SJSA1 (cell line): ENCODE data around the gene PRMT7. TPM values are rescaled to one million over a fixed set of nuclear protein-coding genes. Genes with fewer than 3 reads are reported as not detected.

Experiments used
- DNase-seq, 2 experiments: peaks; one replicate each; pipeline ENCODE4 v3.0.0-alpha.2; 2015 to 2020; ENCODE audit warnings: low spot score in 2 of 2, low read depth in 1 of 2
- H3K27ac ChIP-seq: fragments of 250-450 bp; sonication (Bioruptor Pico); 2 replicates; pipeline ENCODE4 v1.5.1; 2020; ENCODE audit warnings: mild to moderate bottlenecking, moderate library complexity
- H3K27me3 ChIP-seq: fragments of 250-450 bp; sonication (Bioruptor Pico); replicated peaks from 2 replicates; pipeline ENCODE4 v1.5.1; 2020; ENCODE audit warnings: mild to moderate bottlenecking, moderate library complexity
- H3K36me3 ChIP-seq: fragments of 250-450 bp; sonication (Bioruptor Pico); 2 replicates; pipeline ENCODE4 v1.5.1; 2020; ENCODE audit warnings: mild to moderate bottlenecking
- H3K4me1 ChIP-seq: fragments of 250-450 bp; sonication (Bioruptor Pico); replicated peaks from 2 replicates; pipeline ENCODE4 v1.6.1; 2021; ENCODE audit warnings: mild to moderate bottlenecking
- H3K4me3 ChIP-seq: fragments of 250-450 bp; sonication (Bioruptor Pico); 2 replicates; pipeline ENCODE4 v1.5.1; 2020; ENCODE audit warnings: mild to moderate bottlenecking
- H3K9me3 ChIP-seq: fragments of 250-450 bp; sonication (Bioruptor Pico); replicated peaks from 2 replicates; pipeline ENCODE4 v1.5.1; 2020; ENCODE audit warnings: mild to moderate bottlenecking
- total RNA-seq: library from RNA; depleted of rRNA; stranded (reverse); fragments of >200 nt; shearing (Covaris generic); gene quantifications from 2 replicates; pipeline ENCODE4 v1.2.3, GENCODE V29; 2014; rRNA removed

Gene PRMT7
- total RNA-seq: 58.8 and 58.9 TPM in 2 replicates

- Histone ChIP-seq H3K4me3 (peak within 1 kb of the TSS; percentile 87), H3K4me1 (peaks cover 13% of the 10 kb centered on the region), H3K27me3 (no peaks in the 10 kb centered on the region), H3K36me3 (peaks cover 64% of the 10 kb centered on the region), H3K27ac (peak within 1 kb of the TSS; percentile 10), H3K9me3 (no peaks in the 10 kb centered on the region)
- peak; percentile 87 to 89 for DNase-seq
Measured at GRCh38 chr16:68310774-68311511, at the start of gene PRMT7, which contains the start of gene SLC7A6OS. PRMT7 (plus strand) TSS chr16:68311019; CDS start chr16:68315980, 4,961 bp downstream. SLC7A6OS (minus strand) TSS chr16:68310946; CDS start chr16:68310926, 20 bp downstream.

- Histone ChIP-seq H3K27me3 (no peaks in the 10 kb centered on the region), H3K4me3 (peak overlapping the region; percentile 100), H3K36me3 (peaks cover 46% of the 10 kb centered on the region), H3K27ac (peak overlapping the region; percentile 99), H3K9me3 (peaks cover 8% of the 10 kb centered on the region), H3K4me1 (peaks cover 28% of the 10 kb centered on the region)
- DNase-seq: no peak
Measured at GRCh38 chr16:68263559-68264127, 47.2 kb upstream of the PRMT7 start.

GRCh38 chr16:68264128-68265077 lies 46.4 kb upstream of the PRMT7 start, which contains the start of gene SLC7A6:
SLC7A6 (plus strand) TSS chr16:68264526; CDS start chr16:68274727, 10,201 bp downstream.
- H3K36me3 ChIP-seq: peaks cover 47% of the 10 kb centered on the region
- DNase-seq: peak; percentile 81 to 88
- H3K9me3 ChIP-seq: peaks cover 8% of the 10 kb centered on the region
- H3K4me1 ChIP-seq: peaks cover 28% of the 10 kb centered on the region
- peak within 1 kb of the TSS; percentile 100 for H3K4me3 ChIP-seq
- H3K27ac ChIP-seq: peak within 1 kb of the TSS; percentile 99
- no peaks in the 10 kb centered on the region for H3K27me3 ChIP-seq

GRCh38 chr16:68265078-68265920 lies 45.5 kb upstream of the PRMT7 start:
- H3K4me3 ChIP-seq: peak overlapping the region; percentile 100
- H3K36me3 ChIP-seq: peaks cover 41% of the 10 kb centered on the region
- H3K27me3 ChIP-seq: no peaks in the 10 kb centered on the region
- H3K9me3 ChIP-seq: peaks cover 8% of the 10 kb centered on the region
- peak overlapping the region; percentile 99 for H3K27ac ChIP-seq
- DNase-seq: peak; percentile 82 to 85
- H3K4me1 ChIP-seq: peaks cover 28% of the 10 kb centered on the region

- H3K27me3 ChIP-seq: no peaks in the 10 kb centered on the region
- H3K36me3 ChIP-seq: peaks cover 59% of the 10 kb centered on the region
- peaks cover 28% of the 10 kb centered on the region for H3K4me1 ChIP-seq
- peaks cover 8% of the 10 kb centered on the region for H3K9me3 ChIP-seq
- no peak overlapping the region for H3K4me3 ChIP-seq
- no peak for DNase-seq
- no peak overlapping the region for H3K27ac ChIP-seq
Measured at GRCh38 chr16:68267612-68268405, 43.0 kb upstream of the PRMT7 start.

GRCh38 chr16:68269793-68270192 lies 41.0 kb upstream of the PRMT7 start:
- Histone ChIP-seq H3K4me3 (no peak overlapping the region), H3K27me3 (no peaks in the 10 kb centered on the region), H3K36me3 (peaks cover 66% of the 10 kb centered on the region), H3K4me1 (peaks cover 14% of the 10 kb centered on the region), H3K27ac (no peak overlapping the region), H3K9me3 (peaks cover under 1% of the 10 kb centered on the region; the same call in 1 of the 2 replicates)
- DNase-seq: no peak

- Histone ChIP-seq H3K4me3 (no peak overlapping the region), H3K4me1 (peaks cover 8% of the 10 kb centered on the region), H3K27ac (no peak overlapping the region), H3K36me3 (peaks cover 70% of the 10 kb centered on the region), H3K9me3 (no peaks in the 10 kb centered on the region), H3K27me3 (no peaks in the 10 kb centered on the region)
- DNase-seq: no peak
Measured at GRCh38 chr16:68270353-68270752, 40.5 kb upstream of the PRMT7 start.

- no peak overlapping the region for H3K27ac ChIP-seq
- H3K36me3 ChIP-seq: peaks cover 69% of the 10 kb centered on the region
Measured at GRCh38 chr16:68272507-68273209, 38.2 kb upstream of the PRMT7 start.

GRCh38 chr16:68273459-68273858 lies 37.4 kb upstream of the PRMT7 start:
- peaks cover 66% of the 10 kb centered on the region for H3K36me3 ChIP-seq
- no peak for DNase-seq
- H3K27me3 ChIP-seq: no peaks in the 10 kb centered on the region
- H3K9me3 ChIP-seq: no peaks in the 10 kb centered on the region
- no peak overlapping the region for H3K27ac ChIP-seq
- H3K4me3 ChIP-seq: no peak overlapping the region
- no peaks in the 10 kb centered on the region for H3K4me1 ChIP-seq

More at GRCh38 chr16:68272507-68273209, 38.2 kb upstream of the PRMT7 start:
- Histone ChIP-seq H3K9me3 (no peaks in the 10 kb centered on the region), H3K4me1 (no peaks in the 10 kb centered on the region; the same call in 1 of the 2 replicates), H3K4me3 (no peak overlapping the region), H3K27me3 (no peaks in the 10 kb centered on the region)
- no peak for DNase-seq

GRCh38 chr16:68273896-68274295 lies 36.9 kb upstream of the PRMT7 start:
- H3K27ac ChIP-seq: no peak overlapping the region
- H3K36me3 ChIP-seq: peaks cover 63% of the 10 kb centered on the region
- H3K4me1 ChIP-seq: no peaks in the 10 kb centered on the region
- no peaks in the 10 kb centered on the region for H3K9me3 ChIP-seq
- DNase-seq: no peak
- H3K27me3 ChIP-seq: no peaks in the 10 kb centered on the region
- no peak overlapping the region for H3K4me3 ChIP-seq

GRCh38 chr16:68274441-68274840 lies 36.4 kb upstream of the PRMT7 start:
- H3K36me3 ChIP-seq: peaks cover 62% of the 10 kb centered on the region
- DNase-seq: no peak
- H3K9me3 ChIP-seq: no peaks in the 10 kb centered on the region

More at GRCh38 chr16:68274441-68274840, 36.4 kb upstream of the PRMT7 start:
- Histone ChIP-seq H3K4me3 (no peak overlapping the region), H3K4me1 (no peaks in the 10 kb centered on the region), H3K27me3 (no peaks in the 10 kb centered on the region), H3K27ac (no peak overlapping the region)
